Amniotic epithelial cell (primary cell): ENCODE measurements around the gene TDP1.
"Not testable (repeated sequence)": the region's sequence is repeated elsewhere in the genome, so short reads cannot be mapped to it uniquely, and the experiment has no call there.

Source experiments
- DNase-seq: peaks from one replicate; pipeline ENCODE4 v3.0.0-alpha.2; 2010; ENCODE audit warnings: low read depth

TDP1 gene

GRCh38 chr14:90049390-90049789 is 93.7 kb downstream of the TDP1 start:
- DNase-seq: no peak

DNA sequence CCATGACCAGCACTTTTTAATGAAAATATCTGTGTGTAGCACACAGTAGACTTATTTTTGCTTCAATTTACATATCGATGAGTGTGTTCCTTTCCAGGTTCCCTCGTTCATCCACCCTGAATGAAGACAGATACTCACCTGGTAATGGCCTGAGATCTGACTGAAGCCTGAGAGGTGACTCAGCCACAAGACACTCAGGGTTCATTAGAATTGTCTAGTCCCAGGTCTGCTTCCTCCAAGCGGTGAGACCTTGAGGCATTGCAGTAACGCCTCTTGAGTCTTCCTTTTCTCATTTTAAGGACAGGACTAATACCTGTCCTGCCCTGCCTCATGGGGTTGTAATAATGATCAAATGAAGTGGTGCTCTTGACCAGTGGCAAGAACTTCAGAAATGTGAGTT is 94.5 kb downstream of the TDP1 start:
- no peak for DNase-seq

- no peak for DNase-seq
Measured at GRCh38 chr14:90053044-90053443, 97.3 kb downstream of the TDP1 start.

DNA sequence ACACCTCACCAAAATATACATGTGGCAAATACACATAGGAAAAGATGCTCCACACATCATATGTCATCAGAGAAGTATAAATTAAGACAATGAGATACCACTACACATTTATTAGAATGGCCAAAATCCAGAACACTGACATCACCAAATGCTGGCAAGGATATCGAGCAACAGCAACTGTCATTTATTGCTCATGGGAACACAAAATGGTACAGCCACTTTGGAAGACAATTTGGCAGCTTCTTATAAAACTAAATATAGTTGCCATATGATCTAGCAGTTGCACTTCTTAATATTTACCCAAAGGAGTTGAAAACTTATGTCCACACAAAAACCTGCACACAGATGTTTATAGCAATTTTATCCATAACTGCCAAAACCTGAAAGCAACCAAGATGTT is 99.1 kb downstream of the TDP1 start:
- no peak for DNase-seq

DNA sequence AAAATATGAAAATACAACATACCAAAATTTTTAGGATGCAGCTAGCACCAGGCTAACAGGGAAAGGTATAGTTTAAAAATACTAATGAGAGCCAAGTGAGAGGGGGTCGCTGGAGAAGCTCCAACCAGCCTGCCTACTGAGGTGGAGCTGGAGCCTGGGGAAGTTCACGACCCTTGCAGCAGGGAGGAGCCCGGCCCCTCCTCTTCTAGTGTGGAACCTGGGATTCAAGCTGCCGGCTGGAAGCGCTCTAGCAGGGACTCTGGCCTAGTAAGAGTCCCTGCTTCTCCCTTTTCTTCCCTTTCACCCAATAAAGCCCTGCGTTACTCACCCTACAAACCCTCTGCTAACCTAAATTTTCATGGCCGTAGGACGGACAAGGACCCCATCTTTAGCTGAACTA is 101.1 kb downstream of the TDP1 start:
- no peak for DNase-seq

DNA sequence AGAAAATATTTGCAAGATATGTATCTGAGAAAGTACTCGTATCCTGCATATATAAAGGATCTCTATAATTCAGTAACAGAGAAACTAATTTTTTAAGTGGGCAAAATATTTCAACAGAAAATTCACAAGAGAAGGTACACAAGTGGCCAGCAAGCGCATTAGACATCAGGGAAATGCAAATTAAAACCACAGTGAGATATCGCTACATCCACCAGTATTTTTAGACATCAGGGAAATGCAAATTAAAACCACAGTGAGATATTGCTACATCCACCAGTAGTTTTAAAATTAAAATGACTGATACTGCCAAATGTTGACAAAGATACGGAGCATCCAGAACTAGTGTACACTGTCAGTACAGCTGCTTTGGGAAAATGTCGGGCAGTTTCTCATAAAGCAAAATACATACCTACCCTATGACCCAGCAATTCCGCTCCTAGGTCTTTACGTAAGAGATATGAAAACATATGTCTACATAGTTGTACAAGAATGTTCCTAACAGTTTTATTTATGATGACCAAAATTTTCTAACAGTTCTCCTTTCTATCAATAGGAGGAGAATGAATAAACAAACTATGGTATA is 103.2 kb downstream of the TDP1 start:
- DNase-seq: peak; percentile 14

DNA sequence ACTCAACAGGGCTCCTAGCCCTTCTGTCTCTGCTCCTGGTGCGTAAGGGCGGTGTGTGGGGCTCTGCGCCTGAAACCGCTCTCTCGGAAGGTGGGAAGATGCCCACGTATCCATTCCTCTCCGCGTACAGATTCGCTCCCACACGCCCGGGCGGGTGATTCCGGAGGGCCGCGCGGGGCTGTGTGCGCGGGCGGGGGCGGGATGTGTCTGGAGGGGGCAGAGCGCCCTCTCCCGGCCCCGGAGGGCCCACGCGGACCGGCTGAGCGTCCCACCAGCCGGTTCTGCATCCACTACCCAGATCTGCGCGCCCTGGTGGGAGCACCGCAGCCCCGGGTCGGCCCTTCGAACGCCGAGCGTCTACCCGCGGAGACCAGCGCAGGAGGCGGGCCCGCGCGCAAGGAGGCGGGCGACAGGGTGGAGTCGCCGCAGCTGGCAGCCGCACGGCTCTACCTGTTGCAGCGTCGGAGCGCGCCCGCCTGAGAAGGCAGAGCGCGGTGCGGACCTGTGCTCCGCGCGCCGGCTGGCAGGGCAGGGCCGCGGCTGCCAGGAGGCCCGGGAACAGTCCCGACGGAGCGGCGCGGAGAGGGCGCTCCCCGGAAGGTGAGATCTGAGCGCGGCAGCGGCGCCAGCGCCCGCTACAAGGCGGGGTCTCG is 104.7 kb downstream of the TDP1 start:
- DNase-seq: peak; percentile 51

DNA sequence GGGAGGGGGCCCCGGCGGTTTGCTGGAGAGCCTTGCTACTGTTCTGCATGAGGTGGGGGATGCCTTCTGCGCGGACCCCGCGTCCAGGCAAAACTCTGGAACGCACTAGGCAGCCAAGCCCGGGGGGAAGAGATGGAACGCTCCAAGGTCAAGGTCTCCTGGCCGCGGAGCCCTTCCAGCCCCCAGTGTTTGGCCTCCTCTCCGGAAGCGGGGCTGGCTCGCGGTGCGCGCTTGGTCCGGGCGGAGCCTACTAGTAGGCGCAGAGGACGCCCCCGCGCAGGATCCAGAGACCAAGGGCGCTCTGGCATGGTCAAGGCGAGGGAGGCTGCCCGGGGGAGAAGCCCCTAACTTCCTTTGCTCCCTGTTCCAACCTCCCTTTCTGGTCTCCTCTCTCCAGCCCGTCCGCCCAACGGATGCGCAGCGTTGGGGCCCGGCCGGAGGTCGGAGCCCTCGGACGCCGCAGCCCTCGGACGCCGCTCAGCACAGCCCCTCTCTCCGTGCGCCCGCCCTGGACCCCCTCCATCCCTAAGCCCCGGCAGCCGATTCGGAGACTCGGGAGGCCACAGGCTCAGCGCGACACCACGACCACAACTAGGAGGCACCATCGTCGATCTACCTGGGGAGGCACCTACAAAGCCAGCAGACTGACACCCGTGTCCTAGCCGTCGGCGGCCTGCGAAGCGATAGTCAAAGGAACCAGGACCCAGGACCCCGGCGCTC is 105.4 kb downstream of the TDP1 start:
- no peak for DNase-seq

GRCh38 chr14:90061685-90062126 is 106.0 kb downstream of the TDP1 start, which contains the start of gene KCNK13:
TSS of gene KCNK13 (plus strand) at chr14:90061994. CDS start at chr14:90062206, 212 bp downstream.
- DNase-seq: no peak

- DNase-seq: no peak
Measured at GRCh38 chr14:90062127-90062794, 106.5 kb downstream of the TDP1 start.

DNA sequence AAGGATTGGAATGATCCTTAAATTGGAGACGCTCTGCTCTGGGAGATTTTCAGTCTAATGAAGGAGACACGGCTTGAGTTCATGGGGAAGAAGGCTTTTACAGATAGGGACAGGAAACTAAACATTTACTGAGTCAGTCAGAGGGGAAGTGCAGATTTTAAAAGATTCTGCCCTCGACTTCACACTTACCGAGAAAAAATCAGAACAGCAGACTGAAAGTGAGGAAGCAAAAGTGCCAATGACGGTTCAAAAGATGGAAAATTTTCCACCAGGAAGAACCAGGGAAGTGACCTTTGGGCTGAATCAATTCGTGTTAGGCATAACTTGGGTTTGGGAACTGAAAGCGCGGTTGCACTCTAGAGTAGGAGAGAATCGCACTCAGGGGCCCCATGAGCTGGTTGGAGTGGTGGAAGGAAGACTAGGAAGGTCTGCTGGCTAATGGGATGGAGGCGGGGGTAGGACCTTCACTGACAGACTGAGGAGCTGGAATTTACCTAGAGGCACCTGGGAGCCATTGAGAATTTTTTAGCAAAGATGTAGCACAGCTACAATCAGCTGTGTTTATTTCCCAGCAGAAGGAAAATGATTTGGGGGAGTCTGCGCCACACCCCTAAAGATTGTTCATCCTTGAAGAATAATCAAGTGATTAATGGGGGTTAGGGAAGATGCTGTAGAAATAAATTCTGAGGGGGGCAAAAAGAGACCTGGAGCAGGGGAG is 107.3 kb downstream of the TDP1 start:
- no peak for DNase-seq

- no peak for DNase-seq
Measured at GRCh38 chr14:90072350-90072749, 116.6 kb downstream of the TDP1 start.

DNA sequence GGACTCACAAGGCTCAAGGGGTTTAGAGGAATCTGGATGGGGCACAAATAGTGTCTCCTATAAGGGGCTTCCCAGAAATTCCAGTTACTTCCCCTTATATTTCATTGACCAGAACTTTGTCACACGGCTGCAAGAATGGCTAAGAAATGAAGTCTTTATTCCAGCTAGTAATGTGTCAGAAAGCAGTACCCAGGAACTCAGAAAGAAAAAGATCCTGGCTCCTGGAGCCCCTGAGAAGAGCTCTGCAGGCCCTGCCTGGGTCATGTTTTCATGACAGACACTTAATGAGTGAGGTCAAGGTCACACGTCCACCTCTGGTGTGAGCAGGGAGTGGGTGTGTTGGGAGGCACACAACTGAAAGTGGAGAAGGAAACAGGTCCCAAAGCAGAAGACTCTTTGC is 123.8 kb downstream of the TDP1 start:
- no peak for DNase-seq

DNA sequence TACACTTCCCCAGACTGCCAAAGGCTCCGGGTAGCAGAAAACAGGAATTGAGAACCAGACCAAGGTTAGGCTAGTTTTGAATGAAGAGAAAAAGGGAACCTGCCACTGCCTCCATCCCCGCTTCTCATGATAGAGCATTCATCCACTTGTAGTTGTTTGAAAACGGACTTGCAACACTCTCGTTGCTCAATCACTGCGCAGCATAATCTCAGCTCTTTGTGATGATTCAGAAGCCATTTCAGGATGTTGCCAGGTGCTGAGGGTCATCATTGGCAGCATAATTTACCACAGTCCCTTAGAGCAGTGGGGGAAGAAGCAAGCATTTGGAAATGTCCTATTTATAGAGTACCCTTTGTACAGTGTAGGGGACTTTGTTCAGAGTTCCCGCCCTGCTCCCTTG is 131.7 kb downstream of the TDP1 start:
- DNase-seq: peak; percentile 87

GRCh38 chr14:90088176-90088575 is 132.4 kb downstream of the TDP1 start:
- DNase-seq: no peak

GRCh38 chr14:90089486-90089885 is 133.8 kb downstream of the TDP1 start:
- not testable (repeated sequence) for DNase-seq

DNA sequence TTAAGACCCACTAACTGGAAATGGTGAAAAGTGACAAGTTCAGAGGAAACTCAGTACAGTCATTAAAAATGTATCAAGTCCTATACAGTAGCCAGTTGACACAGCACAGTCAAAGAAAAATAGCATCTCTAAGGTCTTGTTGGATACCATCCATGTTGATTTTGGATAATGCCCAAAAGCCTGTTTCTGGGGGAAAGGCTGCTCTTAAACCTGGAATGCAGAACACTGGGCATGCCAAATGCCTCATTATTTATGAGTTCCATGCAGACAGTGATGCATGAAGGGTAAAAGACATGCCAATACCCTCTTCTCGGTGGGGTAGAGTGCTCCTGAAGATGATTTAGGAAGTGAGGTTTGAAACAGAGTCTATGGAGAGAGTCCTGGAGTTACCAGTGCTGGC is 135.7 kb downstream of the TDP1 start:
- DNase-seq: no peak

- peak; percentile 20 for DNase-seq
Measured at GRCh38 chr14:90093942-90094595, 138.3 kb downstream of the TDP1 start.
